ENCODE results near the gene ACTN3. TPM values are rescaled to one million over a fixed set of nuclear protein-coding genes. Genes with fewer than 3 reads are reported as not detected.

ACTN3 gene
- total RNA-seq (2014; rRNA removed; shearing (Covaris generic)) = not detected in 2 replicates

GRCh38 chr11:66546368-66546965, at the start of gene ACTN3:
Gene ACTN3, plus strand, starts transcription at chr11:66546903. Its CDS starts 35 bp downstream, at chr11:66546938.
- Histone ChIP-seq H3K36me3 (no peaks in the 10 kb centered on the region), H3K27me3 (no peaks in the 10 kb centered on the region), H3K27ac (peak within 1 kb of the TSS; percentile 26), H3K4me1 (peaks cover 7% of the 10 kb centered on the region), H3K9me3 (replicated peaks) (no peaks in the 10 kb centered on the region), H3K4me3 (peak within 1 kb of the TSS; percentile 72)
- DNase-seq = no peak

- H3K27me3 ChIP-seq = no peaks in the 10 kb centered on the region
- H3K4me3 ChIP-seq = no peak overlapping the region
- no peaks in the 10 kb centered on the region for H3K9me3 ChIP-seq (replicated peaks)
- H3K4me1 ChIP-seq = peaks cover 14% of the 10 kb centered on the region
- no peak for DNase-seq
- no peak overlapping the region for H3K27ac ChIP-seq
- H3K36me3 ChIP-seq = no peaks in the 10 kb centered on the region
Observed at GRCh38 chr11:66497206-66497605, 49.5 kb upstream of the ACTN3 start.

- Histone ChIP-seq H3K9me3 (replicated peaks) (no peaks in the 10 kb centered on the region), H3K36me3 (no peaks in the 10 kb centered on the region)
Observed at GRCh38 chr11:66498506-66498905, 48.2 kb upstream of the ACTN3 start.

GRCh38 chr11:66505276-66505816, 41.4 kb upstream of the ACTN3 start:
- Histone ChIP-seq H3K4me3 (no peak overlapping the region), H3K36me3 (no peaks in the 10 kb centered on the region), H3K27ac (no peak overlapping the region), H3K27me3 (no peaks in the 10 kb centered on the region), H3K4me1 (no peaks in the 10 kb centered on the region), H3K9me3 (replicated peaks) (no peaks in the 10 kb centered on the region)
- no peak for DNase-seq

More at GRCh38 chr11:66498506-66498905, 48.2 kb upstream of the ACTN3 start:
- Histone ChIP-seq H3K4me3 (no peak overlapping the region), H3K27me3 (no peaks in the 10 kb centered on the region), H3K4me1 (peaks cover 1% of the 10 kb centered on the region; the same call in 1 of the 2 replicates), H3K27ac (no peak overlapping the region)
- DNase-seq = no peak

GRCh38 chr11:66509131-66509561, 37.6 kb upstream of the ACTN3 start:
- H3K36me3 ChIP-seq = no peaks in the 10 kb centered on the region
- no peak overlapping the region for H3K27ac ChIP-seq
- DNase-seq = no peak

GRCh38 chr11:66510271-66510989, 36.3 kb upstream of the ACTN3 start, which contains the start of gene BBS1:
Gene BBS1, plus strand, starts transcription at chr11:66510635. Its CDS starts 25 bp downstream, at chr11:66510660.
- Histone ChIP-seq H3K27ac (peak within 1 kb of the TSS; percentile 21), H3K4me3 (peak within 1 kb of the TSS; percentile 89), H3K27me3 (no peaks in the 10 kb centered on the region), H3K4me1 (peaks cover 3% of the 10 kb centered on the region; the same call in 1 of the 2 replicates), H3K36me3 (no peaks in the 10 kb centered on the region), H3K9me3 (replicated peaks) (no peaks in the 10 kb centered on the region)
- DNase-seq = peak; percentile 84 to 86

More at GRCh38 chr11:66509131-66509561, 37.6 kb upstream of the ACTN3 start:
- Histone ChIP-seq H3K27me3 (no peaks in the 10 kb centered on the region), H3K9me3 (replicated peaks) (no peaks in the 10 kb centered on the region), H3K4me1 (peaks cover 3% of the 10 kb centered on the region; the same call in 1 of the 2 replicates), H3K4me3 (no peak overlapping the region)

GRCh38 chr11:66510990-66511339, 35.7 kb upstream of the ACTN3 start:
- no peak for DNase-seq
- no peaks in the 10 kb centered on the region for H3K9me3 ChIP-seq (replicated peaks)
- 0 out of 2 replicates have a peak overlapping the region, but pooled peaks have one; percentile 21 for H3K27ac ChIP-seq
- H3K36me3 ChIP-seq = no peaks in the 10 kb centered on the region
- H3K4me3 ChIP-seq = peak overlapping the region; percentile 89
- no peaks in the 10 kb centered on the region for H3K27me3 ChIP-seq
- H3K4me1 ChIP-seq = peaks cover 3% of the 10 kb centered on the region; the same call in 1 of the 2 replicates

- Histone ChIP-seq H3K4me1 (no peaks in the 10 kb centered on the region), H3K36me3 (no peaks in the 10 kb centered on the region), H3K9me3 (replicated peaks) (no peaks in the 10 kb centered on the region), H3K27ac (no peak overlapping the region), H3K27me3 (no peaks in the 10 kb centered on the region), H3K4me3 (no peak overlapping the region)
- no peak for DNase-seq
Observed at GRCh38 chr11:66523611-66524010, 23.1 kb upstream of the ACTN3 start.

- DNase-seq = no peak
- H3K9me3 ChIP-seq (replicated peaks) = no peaks in the 10 kb centered on the region
Observed at GRCh38 chr11:66524304-66525040, 22.2 kb upstream of the ACTN3 start.

GRCh38 chr11:66529069-66529468, 17.6 kb upstream of the ACTN3 start:
- H3K27ac ChIP-seq = no peak overlapping the region
- H3K9me3 ChIP-seq (replicated peaks) = no peaks in the 10 kb centered on the region
- no peak for DNase-seq
- no peak overlapping the region for H3K4me3 ChIP-seq
- no peaks in the 10 kb centered on the region for H3K27me3 ChIP-seq
- H3K36me3 ChIP-seq = no peaks in the 10 kb centered on the region
- no peaks in the 10 kb centered on the region for H3K4me1 ChIP-seq

More at GRCh38 chr11:66524304-66525040, 22.2 kb upstream of the ACTN3 start:
- no peak overlapping the region for H3K4me3 ChIP-seq
- H3K27ac ChIP-seq = no peak overlapping the region
- H3K4me1 ChIP-seq = no peaks in the 10 kb centered on the region
- no peaks in the 10 kb centered on the region for H3K27me3 ChIP-seq
- H3K36me3 ChIP-seq = no peaks in the 10 kb centered on the region

GRCh38 chr11:66529655-66530054, 17.0 kb upstream of the ACTN3 start:
- H3K36me3 ChIP-seq = no peaks in the 10 kb centered on the region
- H3K4me3 ChIP-seq = no peak overlapping the region
- no peak for DNase-seq
- H3K27me3 ChIP-seq = no peaks in the 10 kb centered on the region
- H3K27ac ChIP-seq = no peak overlapping the region
- H3K4me1 ChIP-seq = no peaks in the 10 kb centered on the region
- no peaks in the 10 kb centered on the region for H3K9me3 ChIP-seq (replicated peaks)

- no peak for DNase-seq
- Histone ChIP-seq H3K27ac (no peak overlapping the region), H3K9me3 (replicated peaks) (no peaks in the 10 kb centered on the region), H3K4me3 (no peak overlapping the region), H3K4me1 (no peaks in the 10 kb centered on the region), H3K27me3 (no peaks in the 10 kb centered on the region), H3K36me3 (no peaks in the 10 kb centered on the region)
Observed at GRCh38 chr11:66530927-66531709, 15.6 kb upstream of the ACTN3 start.

GRCh38 chr11:66531841-66532240, 14.9 kb upstream of the ACTN3 start:
- H3K9me3 ChIP-seq (replicated peaks) = no peaks in the 10 kb centered on the region
- no peaks in the 10 kb centered on the region for H3K4me1 ChIP-seq
- H3K27me3 ChIP-seq = no peaks in the 10 kb centered on the region
- no peak for DNase-seq
- no peak overlapping the region for H3K27ac ChIP-seq
- H3K36me3 ChIP-seq = no peaks in the 10 kb centered on the region
- no peak overlapping the region for H3K4me3 ChIP-seq

GRCh38 chr11:66532784-66533183, 13.9 kb upstream of the ACTN3 start:
- Histone ChIP-seq H3K27me3 (no peaks in the 10 kb centered on the region), H3K9me3 (replicated peaks) (no peaks in the 10 kb centered on the region), H3K36me3 (no peaks in the 10 kb centered on the region), H3K4me3 (no peak overlapping the region), H3K27ac (no peak overlapping the region), H3K4me1 (no peaks in the 10 kb centered on the region)
- no peak for DNase-seq

All from SJCRH30 (cell line).